ENCODE measurements around the gene RAD51C.
"Not testable (repeated sequence)": the region's sequence is repeated elsewhere in the genome, so short reads cannot be mapped to it uniquely, and the experiment has no call there.

The RAD51C gene

GRCh38 chr17:58692239-58693055 is at the start of gene RAD51C:
Gene RAD51C, plus strand, starts transcription at chr17:58692602. Its CDS starts 42 bp downstream, at chr17:58692644.
- Histone ChIP-seq H3K9me3 (ENCODE audit: control insufficient read depth, insufficient read depth, low read length) (no peaks in the 10 kb centered on the region), H3K36me3 (ENCODE audit: control insufficient read depth, insufficient read depth, low read length) (peaks cover 4% of the 10 kb centered on the region; the same call in 1 of the 2 replicates), H3K9ac (ENCODE audit: low read depth, low read length) (peak within 1 kb of the TSS; percentile 72), H3K4me1 (ENCODE audit: control insufficient read depth, insufficient read depth, low read length) (peaks cover 8% of the 10 kb centered on the region), H3K4me3 (ENCODE audit: low read depth, low read length) (peak within 1 kb of the TSS; percentile 60), H3K27ac (ENCODE audit: low read depth, low read length) (peak within 1 kb of the TSS; percentile 63), H3K27me3 (ENCODE audit: control insufficient read depth, insufficient read depth, low read length) (peaks cover 8% of the 10 kb centered on the region; the same call in 1 of the 2 replicates)

- no peaks in the 10 kb centered on the region for H3K27me3 ChIP-seq (ENCODE audit: control insufficient read depth, insufficient read depth, low read length)
- no peak overlapping the region for H3K9ac ChIP-seq (ENCODE audit: low read depth, low read length)
- no peaks in the 10 kb centered on the region for H3K4me1 ChIP-seq (ENCODE audit: control insufficient read depth, insufficient read depth, low read length)
- H3K9me3 ChIP-seq (ENCODE audit: control insufficient read depth, insufficient read depth, low read length) = no peaks in the 10 kb centered on the region
- no peak overlapping the region for H3K4me3 ChIP-seq (ENCODE audit: low read depth, low read length)
- no peak overlapping the region for H3K27ac ChIP-seq (ENCODE audit: low read depth, low read length)
- H3K36me3 ChIP-seq (ENCODE audit: control insufficient read depth, insufficient read depth, low read length) = no peaks in the 10 kb centered on the region
These were observed 49.3 kb upstream of the RAD51C start for GRCh38 chr17:58643147-58643546.

GRCh38 chr17:58648236-58648635 is 44.2 kb upstream of the RAD51C start:
- Histone ChIP-seq H3K27ac (ENCODE audit: low read depth, low read length) (no peak overlapping the region), H3K4me1 (ENCODE audit: control insufficient read depth, insufficient read depth, low read length) (peaks cover under 1% of the 10 kb centered on the region; the same call in 1 of the 2 replicates), H3K4me3 (ENCODE audit: low read depth, low read length) (no peak overlapping the region), H3K9ac (ENCODE audit: low read depth, low read length) (no peak overlapping the region), H3K36me3 (ENCODE audit: control insufficient read depth, insufficient read depth, low read length) (no peaks in the 10 kb centered on the region), H3K27me3 (ENCODE audit: control insufficient read depth, insufficient read depth, low read length) (no peaks in the 10 kb centered on the region), H3K9me3 (ENCODE audit: control insufficient read depth, insufficient read depth, low read length) (no peaks in the 10 kb centered on the region)

GRCh38 chr17:58657962-58658803 is 34.2 kb upstream of the RAD51C start:
- not testable (repeated sequence) for H3K9me3 ChIP-seq (ENCODE audit: control insufficient read depth, insufficient read depth, low read length); H3K4me1 ChIP-seq (ENCODE audit: control insufficient read depth, insufficient read depth, low read length); H3K27me3 ChIP-seq (ENCODE audit: control insufficient read depth, insufficient read depth, low read length); H3K36me3 ChIP-seq (ENCODE audit: control insufficient read depth, insufficient read depth, low read length); H3K4me3 ChIP-seq (ENCODE audit: low read depth, low read length); H3K9ac ChIP-seq (ENCODE audit: low read depth, low read length)
- H3K27ac ChIP-seq (ENCODE audit: low read depth, low read length) = peak overlapping the region; percentile 63

- H3K27me3 ChIP-seq (ENCODE audit: control insufficient read depth, insufficient read depth, low read length) = no peaks in the 10 kb centered on the region
- peak overlapping the region; percentile 54 for H3K4me3 ChIP-seq (ENCODE audit: low read depth, low read length)
- H3K9ac ChIP-seq (ENCODE audit: low read depth, low read length) = peak overlapping the region; percentile 99
- H3K9me3 ChIP-seq (ENCODE audit: control insufficient read depth, insufficient read depth, low read length) = no peaks in the 10 kb centered on the region
- H3K4me1 ChIP-seq (ENCODE audit: control insufficient read depth, insufficient read depth, low read length) = peaks cover 5% of the 10 kb centered on the region; the same call in 1 of the 2 replicates
- no peaks in the 10 kb centered on the region for H3K36me3 ChIP-seq (ENCODE audit: control insufficient read depth, insufficient read depth, low read length)
- peak overlapping the region; percentile 95 for H3K27ac ChIP-seq (ENCODE audit: low read depth, low read length)
These were observed 33.3 kb upstream of the RAD51C start for GRCh38 chr17:58658804-58659713.

- H3K27ac ChIP-seq (ENCODE audit: low read depth, low read length) = peak overlapping the region; percentile 95
These were observed 32.7 kb upstream of the RAD51C start for GRCh38 chr17:58659714-58660084.

GRCh38 chr17:58660621-58661020 is 31.8 kb upstream of the RAD51C start:
- H3K9me3 ChIP-seq (ENCODE audit: control insufficient read depth, insufficient read depth, low read length) = no peaks in the 10 kb centered on the region
- peaks cover 5% of the 10 kb centered on the region; the same call in 1 of the 2 replicates for H3K4me1 ChIP-seq (ENCODE audit: control insufficient read depth, insufficient read depth, low read length)
- no peaks in the 10 kb centered on the region for H3K36me3 ChIP-seq (ENCODE audit: control insufficient read depth, insufficient read depth, low read length)
- no peaks in the 10 kb centered on the region for H3K27me3 ChIP-seq (ENCODE audit: control insufficient read depth, insufficient read depth, low read length)
- no peak overlapping the region for H3K27ac ChIP-seq (ENCODE audit: low read depth, low read length)
- H3K9ac ChIP-seq (ENCODE audit: low read depth, low read length) = no peak overlapping the region
- H3K4me3 ChIP-seq (ENCODE audit: low read depth, low read length) = no peak overlapping the region

More at GRCh38 chr17:58659714-58660084, 32.7 kb upstream of the RAD51C start:
- H3K4me3 ChIP-seq (ENCODE audit: low read depth, low read length) = peak overlapping the region; percentile 54
- not testable (repeated sequence) for H3K27me3 ChIP-seq (ENCODE audit: control insufficient read depth, insufficient read depth, low read length); H3K4me1 ChIP-seq (ENCODE audit: control insufficient read depth, insufficient read depth, low read length); H3K36me3 ChIP-seq (ENCODE audit: control insufficient read depth, insufficient read depth, low read length); H3K9me3 ChIP-seq (ENCODE audit: control insufficient read depth, insufficient read depth, low read length)
- H3K9ac ChIP-seq (ENCODE audit: low read depth, low read length) = peak overlapping the region; percentile 99

- Histone ChIP-seq H3K4me3 (ENCODE audit: low read depth, low read length) (no peak overlapping the region), H3K4me1 (ENCODE audit: control insufficient read depth, insufficient read depth, low read length) (peaks cover 5% of the 10 kb centered on the region; the same call in 1 of the 2 replicates), H3K27ac (ENCODE audit: low read depth, low read length) (no peak overlapping the region), H3K36me3 (ENCODE audit: control insufficient read depth, insufficient read depth, low read length) (no peaks in the 10 kb centered on the region), H3K27me3 (ENCODE audit: control insufficient read depth, insufficient read depth, low read length) (no peaks in the 10 kb centered on the region), H3K9me3 (ENCODE audit: control insufficient read depth, insufficient read depth, low read length) (no peaks in the 10 kb centered on the region), H3K9ac (ENCODE audit: low read depth, low read length) (no peak overlapping the region)
These were observed 30.9 kb upstream of the RAD51C start for GRCh38 chr17:58661499-58661898.

- Histone ChIP-seq H3K36me3 (ENCODE audit: control insufficient read depth, insufficient read depth, low read length) (no peaks in the 10 kb centered on the region), H3K9ac (ENCODE audit: low read depth, low read length) (no peak overlapping the region), H3K27ac (ENCODE audit: low read depth, low read length) (no peak overlapping the region), H3K9me3 (ENCODE audit: control insufficient read depth, insufficient read depth, low read length) (no peaks in the 10 kb centered on the region), H3K27me3 (ENCODE audit: control insufficient read depth, insufficient read depth, low read length) (no peaks in the 10 kb centered on the region), H3K4me1 (ENCODE audit: control insufficient read depth, insufficient read depth, low read length) (no peaks in the 10 kb centered on the region; the same call in 1 of the 2 replicates), H3K4me3 (ENCODE audit: low read depth, low read length) (no peak overlapping the region)
These were observed 28.1 kb upstream of the RAD51C start for GRCh38 chr17:58664302-58664701.

Measured in HUES48 (cell line).